ENCODE results near the gene IGF1R. TPM values are rescaled to one million over a fixed set of nuclear protein-coding genes. Genes with fewer than 3 reads are reported as not detected.
A peak's percentile ranks its signal among the peaks of the same experiment; 100 is the strongest.

The IGF1R gene
- total and polyA plus RNA-seq, 2 donors (not counting 3 experiments of a cell fraction or from before 2014, with no cell fraction given), result 16.1 to 59.1 TPM

- BruUV-seq (replicated peaks), result no TSS peak
- H3K27ac ChIP-seq (ENCODE audit: insufficient read depth, low read depth, low read length), result no peak overlapping the region
- peaks cover 15% of the 10 kb centered on the region for H3K79me2 ChIP-seq (ENCODE audit: control insufficient read depth, insufficient read depth, low read length)
- ChIA-PET CTCF (interaction anchor here (1.2 to 1.8 kb wide), 2 partner anchors 9 to 102 kb away, joined by 3 to 11 read pairs; no protein-coding TSS in a partner anchor), POLR2A (no interaction called here)
- H2AFZ ChIP-seq (ENCODE audit: low read depth, low read length), result no peak overlapping the region
- H3K9me3 ChIP-seq (replicated peaks; ENCODE audit: control insufficient read depth, insufficient read depth, low read length), result no peaks in the 10 kb centered on the region
- FAIRE-seq (no peak), DNase-seq (ENCODE audit: low read depth, low spot score) (peak; percentile 18)
- peaks cover 12% of the 10 kb centered on the region for H3K4me1 ChIP-seq (ENCODE audit: control insufficient read depth, extremely low read depth, insufficient read depth, low read length)
- dilution Hi-C loops (cut with MboI; ENCODE audit: extremely low pct_ligation_motif_present, low sequenced_read_pairs) (no loop called here), intact Hi-C loops (cut with micrococcal nuclease) (no loop called here)
- H4K20me1 ChIP-seq (replicated peaks; ENCODE audit: control insufficient read depth, extremely low read depth, insufficient read depth, low read length), result peaks cover 4% of the 10 kb centered on the region
- H3K4me3 ChIP-seq (replicated peaks in 1 of 3; ENCODE audit: insufficient read depth in 1 of 3, low read depth in 1 of 3, low read length in 3 of 3), result no peak overlapping the region
- H3K9ac ChIP-seq (replicated peaks; ENCODE audit: extremely low read depth, insufficient read depth, low read length), result no peak overlapping the region
- no peak overlapping the region for H3K4me2 ChIP-seq (ENCODE audit: insufficient read depth, low read length)
- no peak for TF ChIP-seq MAX (IDR thresholded peaks at IDR 0.05; ENCODE audit: insufficient read depth, insufficient read length)
- no peak for TF ChIP-seq POLR2AphosphoS5 (IDR thresholded peaks at IDR 0.05; ENCODE audit: insufficient read depth, low read depth, low read length)
- TF ChIP-seq FOS (IDR thresholded peaks at IDR 0.05; ENCODE audit: borderline replicate concordance, insufficient read depth, low read length), result no peak
- TF ChIP-seq POLR2A (IDR thresholded peaks at IDR 0.05; ENCODE audit: low read depth, low read length), result no peak
- no peak for TF ChIP-seq GATA2 (IDR thresholded peaks at IDR 0.05; ENCODE audit: insufficient read depth, insufficient read length, low read depth, low read length)
- no peak for TF ChIP-seq EZH2 (IDR thresholded peaks at IDR 0.05; ENCODE audit: borderline replicate concordance, low read depth, low read length, severe bottlenecking)
- TF ChIP-seq CTCF (IDR thresholded peaks at IDR 0.05; ENCODE audit: extremely low read depth in 1 of 2, insufficient read depth in 1 of 2, low read depth in 1 of 2, low read length in 2 of 2), result no peak
- no peak for TF ChIP-seq JUN (IDR thresholded peaks at IDR 0.05; ENCODE audit: borderline replicate concordance, insufficient read depth, insufficient read length, low read depth)
- no peak for TF ChIP-seq MYC (IDR thresholded peaks at IDR 0.05; ENCODE audit: low read depth, low read length)
- H3K9me1 ChIP-seq (replicated peaks; ENCODE audit: control insufficient read depth, extremely low read depth, insufficient read depth, low read length), result no peaks in the 10 kb centered on the region
- no peaks in the 10 kb centered on the region for H3K36me3 ChIP-seq (ENCODE audit: control insufficient read depth in 2 of 2, extremely low read depth in 1 of 2, insufficient read depth in 2 of 2, low read length in 2 of 2)
- no peaks in the 10 kb centered on the region for H3K27me3 ChIP-seq (ENCODE audit: control insufficient read depth in 2 of 2, insufficient read depth in 2 of 2, low read length in 2 of 2)
These were observed 106.8 kb downstream of the IGF1R start for GRCh38 chr15:98755138-98755537.
